Neutrophil (primary cell): ENCODE results near the gene CACNA1A.

ENCODE experiments used
- H3K27ac ChIP-seq: fragments of 200-600 bp; sonication (generic); 2 replicates; pipeline ENCODE4 v1.5.1; 2016; ENCODE audit warnings: mild to moderate bottlenecking, moderate library complexity
- H3K27me3 ChIP-seq: fragments of 200-600 bp; sonication (generic); 2 replicates; pipeline ENCODE4 v1.6.0; 2016; ENCODE audit warnings: mild to moderate bottlenecking
- H3K36me3 ChIP-seq: fragments of 200-600 bp; sonication (generic); 2 replicates; pipeline ENCODE4 v1.5.1; 2017
- H3K4me1 ChIP-seq, 2 experiments: fragments of 200-600 bp in 1 of 2; sonication (generic) in 1 of 2; 1 replicate in 1 of 2; 2 replicates in 1 of 2; pipeline versions ENCODE4 v1.5.1 to v1.6.1; 2013 to 2016; ENCODE audit warnings: low read depth in 1 of 2, low read length in 1 of 2, mild to moderate bottlenecking in 1 of 2, moderate library complexity in 1 of 2; ENCODE audit not compliant: control insufficient read depth in 1 of 2, insufficient read depth in 1 of 2
- H3K4me3 ChIP-seq, 2 experiments: fragments of 200-600 bp in 1 of 2; sonication (generic) in 1 of 2; 1 replicate in 1 of 2; 2 replicates in 1 of 2; pipeline ENCODE4 v1.5.1; 2013 to 2016; ENCODE audit warnings: low read depth in 1 of 2, low read length in 1 of 2, mild to moderate bottlenecking in 1 of 2, moderate library complexity in 1 of 2
- H3K9me3 ChIP-seq: fragments of 200-600 bp; sonication (generic); 2 replicates; pipeline ENCODE4 v1.5.1; 2016
- CTCF ChIP-seq: fragments of 200-600 bp; sonication (generic); IDR thresholded peaks from 2 replicates; pipeline ENCODE4 v1.5.1; 2016; ENCODE audit warnings: antibody characterized with exemption

Gene CACNA1A

DNA sequence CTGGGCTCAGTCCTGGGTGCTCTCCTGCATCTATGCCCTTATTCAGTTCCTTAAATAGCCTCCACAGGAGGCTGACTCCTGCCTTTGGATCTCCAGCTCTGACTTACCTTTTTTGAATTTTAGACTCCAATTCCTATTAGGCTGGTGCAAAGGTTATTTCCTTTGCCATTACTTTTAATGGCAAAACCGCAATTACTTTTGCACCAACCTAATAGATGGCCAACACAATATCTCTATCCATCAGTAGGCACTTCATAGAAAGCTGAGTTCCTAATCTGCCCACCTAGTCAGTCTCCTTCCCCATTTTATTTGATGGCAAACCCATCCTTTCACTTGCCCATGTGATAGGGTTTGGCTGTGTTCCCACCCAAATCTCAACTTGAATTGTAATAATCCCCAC, 95.3 kb downstream of the CACNA1A start:
- TF ChIP-seq CTCF = no peak
- no peaks in the 10 kb centered on the region for H3K9me3 ChIP-seq
- no peak overlapping the region for H3K27ac ChIP-seq
- H3K4me3 ChIP-seq = no peak overlapping the region
- no peaks in the 10 kb centered on the region for H3K36me3 ChIP-seq
- H3K4me1 ChIP-seq = no peaks in the 10 kb centered on the region
- H3K27me3 ChIP-seq = no peaks in the 10 kb centered on the region

- Histone ChIP-seq H3K9me3 (no peaks in the 10 kb centered on the region), H3K27ac (no peak overlapping the region), H3K4me1 (no peaks in the 10 kb centered on the region), H3K36me3 (no peaks in the 10 kb centered on the region), H3K4me3 (no peak overlapping the region), H3K27me3 (no peaks in the 10 kb centered on the region)
- no peak for TF ChIP-seq CTCF
Observed at GRCh38 chr19:13408889-13409518, 97.3 kb downstream of the CACNA1A start.

DNA sequence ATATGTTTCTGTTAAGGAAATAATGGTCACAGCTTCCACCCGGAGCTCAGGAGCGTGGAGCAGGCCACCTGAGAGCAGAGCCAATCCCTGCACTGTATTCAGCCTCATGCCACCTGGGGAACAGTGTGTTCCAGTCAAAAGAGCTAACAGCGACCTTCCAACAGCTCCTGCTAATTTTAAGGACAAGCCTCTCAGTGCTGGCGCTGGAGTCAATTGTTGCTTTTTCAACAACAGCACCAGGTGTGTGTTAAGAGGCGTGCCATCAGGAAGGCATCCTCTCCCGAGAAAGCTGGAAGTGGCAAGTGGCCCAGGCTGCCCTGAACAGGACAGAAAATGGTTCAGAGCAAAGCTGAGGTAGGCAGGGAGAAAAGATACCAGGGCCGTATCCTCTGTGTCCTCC, 102.0 kb downstream of the CACNA1A start:
- H3K9me3 ChIP-seq = no peaks in the 10 kb centered on the region
- H3K4me1 ChIP-seq = no peaks in the 10 kb centered on the region
- TF ChIP-seq CTCF = no peak
- H3K27ac ChIP-seq = no peak overlapping the region
- H3K27me3 ChIP-seq = no peaks in the 10 kb centered on the region
- H3K4me3 ChIP-seq = no peak overlapping the region
- no peaks in the 10 kb centered on the region for H3K36me3 ChIP-seq

DNA sequence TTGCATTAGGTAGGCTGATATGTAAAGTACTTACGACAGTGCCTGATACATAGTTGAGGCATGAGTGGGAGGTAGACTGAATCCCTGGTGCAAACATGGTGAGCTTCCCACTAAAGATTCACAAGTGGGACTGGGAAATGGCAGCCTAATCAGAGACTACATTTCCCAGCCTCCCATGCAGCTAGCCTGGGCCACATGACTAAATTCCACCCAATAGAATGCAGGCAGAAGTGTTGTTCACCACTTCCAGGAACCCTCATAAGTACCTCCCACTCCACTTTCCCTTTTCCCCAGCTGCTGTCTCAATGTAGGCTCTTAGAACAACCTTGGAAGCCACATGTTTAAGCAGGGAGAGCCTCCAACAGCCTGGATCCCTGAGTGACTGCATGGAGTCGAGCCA, 104.9 kb downstream of the CACNA1A start:
- Histone ChIP-seq H3K4me3 (no peak overlapping the region), H3K4me1 (no peaks in the 10 kb centered on the region), H3K27ac (no peak overlapping the region), H3K36me3 (no peaks in the 10 kb centered on the region), H3K9me3 (no peaks in the 10 kb centered on the region), H3K27me3 (no peaks in the 10 kb centered on the region)
- TF ChIP-seq CTCF = no peak

GRCh38 chr19:13400296-13400695, 106.0 kb downstream of the CACNA1A start:
- Histone ChIP-seq H3K4me1 (no peaks in the 10 kb centered on the region), H3K4me3 (no peak overlapping the region), H3K27ac (no peak overlapping the region), H3K36me3 (no peaks in the 10 kb centered on the region), H3K27me3 (no peaks in the 10 kb centered on the region), H3K9me3 (no peaks in the 10 kb centered on the region)
- no peak for TF ChIP-seq CTCF

- no peak overlapping the region for H3K4me3 ChIP-seq
- TF ChIP-seq CTCF = no peak
- no peaks in the 10 kb centered on the region for H3K4me1 ChIP-seq
- H3K9me3 ChIP-seq = no peaks in the 10 kb centered on the region
- no peaks in the 10 kb centered on the region for H3K36me3 ChIP-seq
- no peaks in the 10 kb centered on the region for H3K27me3 ChIP-seq
- no peak overlapping the region for H3K27ac ChIP-seq
Observed at GRCh38 chr19:13399746-13400145, 106.5 kb downstream of the CACNA1A start.
